ENCODE measurements around the gene MAPK8IP2. TPM values are rescaled to one million over a fixed set of nuclear protein-coding genes. Genes with fewer than 3 reads are reported as not detected.

Gene MAPK8IP2
- total and polyA plus RNA-seq, 2 of the 4 experiments (the other 2 are of a cell fraction): under 0.01 to 0.14 TPM

- Histone ChIP-seq H3K23ac (ENCODE audit: low read depth, low read length) (0 out of 2 replicates have a peak overlapping the region, but pooled peaks have one; percentile 53), H4K8ac (ENCODE audit: low read depth in 2 of 2, low read length in 2 of 2) (no peak overlapping the region), H2BK120ac (ENCODE audit: low read depth, low read length) (no peak overlapping the region), H3K4me2 (ENCODE audit: low read depth, low read length) (peak overlapping the region; percentile 61), H3K27me3 (ENCODE audit: control insufficient read depth, insufficient read depth, low read length) (peaks cover 2% of the 10 kb centered on the region; the same call in 1 of the 2 replicates), H4K20me1 (ENCODE audit: insufficient read depth, low read length) (peaks cover 5% of the 10 kb centered on the region), H2BK15ac (ENCODE audit: low read depth, low read length) (no peak overlapping the region), H2AFZ (replicated peaks; ENCODE audit: low read length, poor library complexity) (no peak overlapping the region), H3K27ac (ENCODE audit: insufficient read depth, low read length) (no peak overlapping the region), H4K91ac (ENCODE audit: insufficient read depth, low read depth, low read length) (no peak overlapping the region), H3K4me1 (ENCODE audit: control insufficient read depth, insufficient read depth, low read length) (peaks cover 8% of the 10 kb centered on the region; the same call in 1 of the 2 replicates), H3K9me1 (ENCODE audit: insufficient read depth, low read length) (0 out of 2 replicates have a peak, but pooled peaks cover 3% of the 10 kb centered on the region), H3K79me1 (ENCODE audit: low read depth in 1 of 2, low read length in 2 of 2) (peaks cover 0 to 10% of the 10 kb centered on the region in 2 experiments; a peak in 1 of 4 replicates), H3K9ac (ENCODE audit: low read depth, low read length) (no peak overlapping the region), H3K36me3 (ENCODE audit: control insufficient read depth, insufficient read depth, low read length) (peaks cover 2% of the 10 kb centered on the region; the same call in 1 of the 2 replicates), H3K4me3 (ENCODE audit: insufficient read depth, low read depth, low read length) (no peak overlapping the region), H2AK5ac (ENCODE audit: low read depth, low read length) (no peak overlapping the region), H3K14ac (replicated peaks; ENCODE audit: low read depth, low read length) (no peak overlapping the region), H3K56ac (ENCODE audit: extremely low read depth, insufficient read depth, low read length) (no peak overlapping the region), H3K4ac (ENCODE audit: low read depth, low read length) (no peak overlapping the region), H2AK9ac (replicated peaks; ENCODE audit: low read depth, low read length, poor library complexity) (no peak overlapping the region), H3K18ac (ENCODE audit: low read depth, low read length) (no peak overlapping the region), H2BK20ac (ENCODE audit: low read depth, low read length) (no peak overlapping the region), H2BK5ac (ENCODE audit: low read depth, low read length, poor library complexity, severe bottlenecking) (no peak overlapping the region), H3K9me3 (ENCODE audit: control insufficient read depth, insufficient read depth, low read length) (no peaks in the 10 kb centered on the region), H4K5ac (ENCODE audit: low read depth, low read length) (no peak overlapping the region)
- ATAC-seq (ENCODE audit: low read depth) (no peak), DNase-seq (no peak)
- in situ Hi-C loops (cut with MboI; ENCODE audit: low sequenced_read_pairs): no loop called here
- ChIA-PET POLR2A (ENCODE audit: unreplicated experiment) (no interaction called here), CTCF (no interaction called here)
- 51% methylated on average over 9 of the region's 18 CpGs; no CpG with 5 or more reads in 1 of the 2 experiments for WGBS, 2 experiments (ENCODE audit: extremely low coverage in 2 of 2, insufficient read length in 1 of 2)
- dilution Hi-C loops (cut with HindIII; ENCODE audit: low sequenced_read_pairs, unreplicated experiment): no loop called here
- intact Hi-C loops (cut with micrococcal nuclease): loop anchor here (5.0 kb wide), 2 partner anchors 45 to 70 kb away; partner anchors contain the start of gene CPT1B
- TF ChIP-seq, protein P1, sequence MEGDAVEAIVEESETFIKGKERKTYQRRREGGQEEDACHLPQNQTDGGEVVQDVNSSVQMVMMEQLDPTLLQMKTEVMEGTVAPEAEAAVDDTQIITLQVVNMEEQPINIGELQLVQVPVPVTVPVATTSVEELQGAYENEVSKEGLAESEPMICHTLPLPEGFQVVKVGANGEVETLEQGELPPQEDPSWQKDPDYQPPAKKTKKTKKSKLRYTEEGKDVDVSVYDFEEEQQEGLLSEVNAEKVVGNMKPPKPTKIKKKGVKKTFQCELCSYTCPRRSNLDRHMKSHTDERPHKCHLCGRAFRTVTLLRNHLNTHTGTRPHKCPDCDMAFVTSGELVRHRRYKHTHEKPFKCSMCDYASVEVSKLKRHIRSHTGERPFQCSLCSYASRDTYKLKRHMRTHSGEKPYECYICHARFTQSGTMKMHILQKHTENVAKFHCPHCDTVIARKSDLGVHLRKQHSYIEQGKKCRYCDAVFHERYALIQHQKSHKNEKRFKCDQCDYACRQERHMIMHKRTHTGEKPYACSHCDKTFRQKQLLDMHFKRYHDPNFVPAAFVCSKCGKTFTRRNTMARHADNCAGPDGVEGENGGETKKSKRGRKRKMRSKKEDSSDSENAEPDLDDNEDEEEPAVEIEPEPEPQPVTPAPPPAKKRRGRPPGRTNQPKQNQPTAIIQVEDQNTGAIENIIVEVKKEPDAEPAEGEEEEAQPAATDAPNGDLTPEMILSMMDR (conservative IDR thresholded peaks at IDR 0.05; ENCODE audit: low read depth, low read length): 0 out of 2 replicates have a peak, but pooled peaks have one; percentile 9
- no peak for TF ChIP-seq BHLHE40 (IDR thresholded peaks at IDR 0.05; ENCODE audit: low read depth, low read length)
- BruUV-seq (replicated peaks): no TSS peak
These were observed 21.5 kb downstream of the MAPK8IP2 start for GRCh38 chr22:50621948-50622722.
